Small intestine (tissue), 7 donors: Measurements from ENCODE around the gene ATP10A. TPM values are rescaled to one million over a fixed set of nuclear protein-coding genes. Genes with fewer than 3 reads are reported as not detected.

ENCODE experiments used
- DNase-seq, 2 donors: peaks; one replicate each; pipeline versions ENCODE4 v3.0.0 to v3.0.0-alpha.2; 2013
- FAIRE-seq: peaks from 2 replicates; lab custom pipeline; 2012; peaks lifted over from hg19 to GRCh38; lab: Jason Lieb, UNC
- H3K27ac ChIP-seq, 3 donors: one replicate each; pipeline ENCODE4 v1.5.1; 2013; ENCODE audit warnings: low read length in 2 of 3, mild to moderate bottlenecking in 2 of 3, control low read depth in 1 of 3, inconsistent platforms in 1 of 3, low read depth in 1 of 3, moderate library complexity in 1 of 3
- H3K27me3 ChIP-seq, 3 donors: one replicate each; pipeline ENCODE4 v1.6.1; 2013; ENCODE audit warnings: low read length in 3 of 3, inconsistent platforms in 1 of 3; ENCODE audit not compliant: control insufficient read depth in 3 of 3, insufficient read depth in 3 of 3
- H3K36me3 ChIP-seq, 3 donors: one replicate each; pipeline ENCODE4 v1.6.1; 2013; ENCODE audit warnings: low read length in 3 of 3, inconsistent platforms in 1 of 3, low read depth in 1 of 3, mild to moderate bottlenecking in 1 of 3, moderate library complexity in 1 of 3; ENCODE audit not compliant: control insufficient read depth in 3 of 3, insufficient read depth in 2 of 3
- H3K4me1 ChIP-seq, 3 donors: one replicate each; pipeline ENCODE4 v1.6.1; 2013; ENCODE audit warnings: low read length in 2 of 3, inconsistent platforms in 1 of 3, low read depth in 1 of 3, mild to moderate bottlenecking in 1 of 3, moderate library complexity in 1 of 3; ENCODE audit not compliant: control insufficient read depth in 3 of 3, insufficient read depth in 2 of 3
- H3K4me3 ChIP-seq, 3 donors: one replicate each; pipeline ENCODE4 v1.5.1; 2013; ENCODE audit warnings: low read length in 3 of 3, control low read depth in 1 of 3, inconsistent platforms in 1 of 3, low read depth in 1 of 3, mild to moderate bottlenecking in 1 of 3, moderate library complexity in 1 of 3
- H3K9me3 ChIP-seq, 2 donors: one replicate each; pipeline ENCODE4 v1.6.1; 2013; ENCODE audit warnings: low read depth in 1 of 2, low read length in 1 of 2; ENCODE audit not compliant: control insufficient read depth in 2 of 2, insufficient read depth in 1 of 2
- WGBS, 3 donors: extraction: QIAGEN DNeasy Blood & Tissue Kit; methylation state at CpG; one replicate each; pipeline ENCODE4 v1.1.7; 2013; 5-methylcytosine and 5-hydroxymethylcytosine counted together
- polyA plus RNA-seq, 4 donors: library from polyadenylated mRNA; stranded (reverse) in 3 of 4; unstranded in 1 of 4; fragments of 200-250 nt in 3 of 4; fragments of 120-200 nt in 1 of 4; gene quantifications; one replicate each; pipeline versions ENCODE4 v1.2.1 to v1.2.3, GENCODE V29; 2013
- donor health status: healthy with polysubstance abuse.
- donor health status: control.
- donor health status: control.
- donor health status: Bipolar disorder and iron deficiency.
- donor health status: healthy.

ATP10A gene
- polyA plus RNA-seq, 4 donors: 0.27 to 2.8 (median 1.3) TPM; not detected in 1

GRCh38 chr15:25670025-25670554 is 193.0 kb downstream of the ATP10A start:
- Histone ChIP-seq H3K4me1 (peaks cover 0 to 2% (median 0%) of the 10 kb centered on the region in 3 donors), H3K4me3 (peak overlapping the region in 1 of 3 donors; percentile 18), H3K27me3 (peaks cover 0 to 7% (median 0%) of the 10 kb centered on the region in 3 donors), H3K9me3 (no peaks in the 10 kb centered on the region), H3K27ac (no peak overlapping the region), H3K36me3 (no peaks in the 10 kb centered on the region)
- 6 to 13% (median 10%) methylated on average over 15 of the region's 15 CpGs for WGBS, 3 donors
- FAIRE-seq (no peak), DNase-seq (peak in 1 of 2 donors; percentile 54)

- Histone ChIP-seq H3K4me3 (no peak overlapping the region), H3K4me1 (peaks cover 0 to 2% (median 0%) of the 10 kb centered on the region in 3 donors), H3K27me3 (peaks cover 0 to 7% (median 0%) of the 10 kb centered on the region in 3 donors), H3K9me3 (no peaks in the 10 kb centered on the region), H3K36me3 (no peaks in the 10 kb centered on the region), H3K27ac (no peak overlapping the region)
- DNase-seq: no peak
- WGBS, 3 donors: 77 to 79% (median 78%) methylated on average over 4 of the region's 4 CpGs
- no peak for FAIRE-seq
Observed at GRCh38 chr15:25668901-25669300, 194.2 kb downstream of the ATP10A start.

GRCh38 chr15:25668236-25668795 is 194.8 kb downstream of the ATP10A start:
- no peak overlapping the region for H3K4me3 ChIP-seq
- H3K4me1 ChIP-seq: peaks cover 0 to 2% (median 0%) of the 10 kb centered on the region in 3 donors
- no peak for FAIRE-seq
- H3K36me3 ChIP-seq: no peaks in the 10 kb centered on the region
- H3K9me3 ChIP-seq: no peaks in the 10 kb centered on the region
- no peak overlapping the region for H3K27ac ChIP-seq
- DNase-seq: no peak
- peaks cover 0 to 7% (median 0%) of the 10 kb centered on the region in 3 donors for H3K27me3 ChIP-seq
- WGBS, 3 donors: 82 to 89% (median 83%) methylated on average over 10 to 11 of the region's 11 CpGs

- 75 to 79% (median 78%) methylated on average over 13 of the region's 13 CpGs for whole genome bisulfite sequencing, 3 donors
- H3K9me3 ChIP-seq: no peaks in the 10 kb centered on the region
- no peak for FAIRE-seq
- no peaks in the 10 kb centered on the region for H3K36me3 ChIP-seq
- peaks cover 0 to 7% (median 0%) of the 10 kb centered on the region in 3 donors for H3K27me3 ChIP-seq
- H3K4me1 ChIP-seq: peaks cover 0 to 2% (median 0%) of the 10 kb centered on the region in 3 donors
- no peak for DNase-seq
- H3K4me3 ChIP-seq: no peak overlapping the region
- no peak overlapping the region for H3K27ac ChIP-seq
Observed at GRCh38 chr15:25667829-25668228, 195.3 kb downstream of the ATP10A start.

DNA sequence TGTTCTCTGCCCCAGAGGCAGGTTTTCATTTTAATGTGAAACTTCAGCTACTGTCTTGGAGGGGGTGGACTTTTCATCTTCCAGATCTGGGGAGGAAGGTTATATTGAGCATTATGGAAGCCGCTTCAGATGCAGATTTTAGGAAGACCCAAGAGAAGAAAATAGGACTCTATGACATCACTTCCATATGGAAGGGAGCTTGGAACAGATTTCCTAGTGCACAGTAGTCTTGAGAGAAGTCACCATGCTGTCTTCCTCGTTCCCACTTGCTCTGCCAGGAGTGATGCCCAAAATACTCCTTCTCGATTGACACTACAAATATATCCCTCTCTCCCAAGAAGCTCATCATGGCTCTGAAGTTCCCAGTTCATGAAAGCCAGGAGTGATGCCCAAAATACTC is 197.2 kb downstream of the ATP10A start:
- Histone ChIP-seq H3K4me1 (peaks cover 0 to 2% (median 0%) of the 10 kb centered on the region in 3 donors), H3K4me3 (no peak overlapping the region), H3K27me3 (peaks cover 0 to 7% (median 0%) of the 10 kb centered on the region in 3 donors), H3K36me3 (no peaks in the 10 kb centered on the region), H3K9me3 (no peaks in the 10 kb centered on the region), H3K27ac (no peak overlapping the region)
- FAIRE-seq: no peak
- WGBS, 3 donors: 71 to 86% (median 79%) methylated on average over 3 of the region's 3 CpGs
- DNase-seq: no peak

DNA sequence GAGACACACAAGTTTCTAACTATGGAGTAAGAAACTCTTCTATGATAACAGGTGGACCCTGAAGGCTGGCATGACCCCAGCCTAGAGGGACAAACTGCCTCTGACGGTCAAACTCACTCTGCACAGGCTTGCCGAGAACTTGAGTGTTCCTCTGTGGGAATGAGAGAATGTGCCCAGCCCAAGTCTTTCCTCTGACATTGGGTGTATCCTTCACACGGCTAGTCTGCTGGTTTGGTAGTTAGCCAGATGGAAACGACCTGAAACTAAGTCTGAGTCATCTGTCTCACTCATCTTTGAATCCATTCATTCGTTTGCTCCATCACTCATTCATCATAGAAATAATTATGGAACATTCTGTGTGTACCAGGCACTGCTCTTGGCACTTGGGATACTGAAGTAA is 198.4 kb downstream of the ATP10A start:
- FAIRE-seq (no peak), DNase-seq (no peak)
- H3K36me3 ChIP-seq: no peaks in the 10 kb centered on the region
- H3K4me3 ChIP-seq: no peak overlapping the region
- no peaks in the 10 kb centered on the region for H3K9me3 ChIP-seq
- peaks cover 0 to under 1% (median 0%) of the 10 kb centered on the region in 3 donors for H3K4me1 ChIP-seq
- no peak overlapping the region for H3K27ac ChIP-seq
- 53 to 71% (median 62%) methylated on average over 5 of the region's 5 CpGs for WGBS, 3 donors
- H3K27me3 ChIP-seq: peaks cover 0 to 7% (median 0%) of the 10 kb centered on the region in 3 donors

GRCh38 chr15:25663515-25663914 is 199.6 kb downstream of the ATP10A start:
- Histone ChIP-seq H3K9me3 (no peaks in the 10 kb centered on the region), H3K36me3 (no peaks in the 10 kb centered on the region), H3K27me3 (peaks cover 0 to under 1% (median 0%) of the 10 kb centered on the region in 3 donors), H3K4me3 (no peak overlapping the region), H3K27ac (no peak overlapping the region), H3K4me1 (no peaks in the 10 kb centered on the region)
- 75 to 81% (median 81%) methylated on average over 5 of the region's 5 CpGs for WGBS, 3 donors
- FAIRE-seq (no peak), DNase-seq (no peak)

DNA sequence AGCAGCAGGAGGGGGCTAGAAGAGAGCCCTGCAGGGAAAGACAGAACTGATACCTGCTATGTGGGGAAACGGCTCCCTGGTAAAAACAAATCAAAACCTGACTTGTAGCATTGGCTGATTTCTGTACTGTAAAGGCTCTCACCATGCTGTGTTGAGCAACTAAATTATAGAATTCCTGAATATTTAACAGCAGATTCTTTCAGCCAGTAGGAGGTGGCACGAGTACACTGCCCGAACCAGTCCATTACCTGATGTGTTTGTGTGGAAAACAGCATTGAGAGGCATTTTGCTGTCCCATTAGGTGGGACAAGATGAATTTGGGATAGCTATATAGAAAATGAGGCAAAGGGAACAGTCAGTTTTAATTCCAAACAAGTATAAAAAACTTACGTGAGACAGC is 201.2 kb downstream of the ATP10A start:
- no peaks in the 10 kb centered on the region for H3K27me3 ChIP-seq
- no peak for FAIRE-seq
- no peaks in the 10 kb centered on the region for H3K36me3 ChIP-seq
- DNase-seq: no peak
- WGBS, 3 donors: 69 to 75% (median 73%) methylated on average over 4 of the region's 4 CpGs
- no peak overlapping the region for H3K4me3 ChIP-seq
- H3K27ac ChIP-seq: no peak overlapping the region
- no peaks in the 10 kb centered on the region for H3K4me1 ChIP-seq
- peaks cover 0 to 2% of the 10 kb centered on the region in 2 donors for H3K9me3 ChIP-seq
